ENCODE data around the gene C2orf15.

DNA sequence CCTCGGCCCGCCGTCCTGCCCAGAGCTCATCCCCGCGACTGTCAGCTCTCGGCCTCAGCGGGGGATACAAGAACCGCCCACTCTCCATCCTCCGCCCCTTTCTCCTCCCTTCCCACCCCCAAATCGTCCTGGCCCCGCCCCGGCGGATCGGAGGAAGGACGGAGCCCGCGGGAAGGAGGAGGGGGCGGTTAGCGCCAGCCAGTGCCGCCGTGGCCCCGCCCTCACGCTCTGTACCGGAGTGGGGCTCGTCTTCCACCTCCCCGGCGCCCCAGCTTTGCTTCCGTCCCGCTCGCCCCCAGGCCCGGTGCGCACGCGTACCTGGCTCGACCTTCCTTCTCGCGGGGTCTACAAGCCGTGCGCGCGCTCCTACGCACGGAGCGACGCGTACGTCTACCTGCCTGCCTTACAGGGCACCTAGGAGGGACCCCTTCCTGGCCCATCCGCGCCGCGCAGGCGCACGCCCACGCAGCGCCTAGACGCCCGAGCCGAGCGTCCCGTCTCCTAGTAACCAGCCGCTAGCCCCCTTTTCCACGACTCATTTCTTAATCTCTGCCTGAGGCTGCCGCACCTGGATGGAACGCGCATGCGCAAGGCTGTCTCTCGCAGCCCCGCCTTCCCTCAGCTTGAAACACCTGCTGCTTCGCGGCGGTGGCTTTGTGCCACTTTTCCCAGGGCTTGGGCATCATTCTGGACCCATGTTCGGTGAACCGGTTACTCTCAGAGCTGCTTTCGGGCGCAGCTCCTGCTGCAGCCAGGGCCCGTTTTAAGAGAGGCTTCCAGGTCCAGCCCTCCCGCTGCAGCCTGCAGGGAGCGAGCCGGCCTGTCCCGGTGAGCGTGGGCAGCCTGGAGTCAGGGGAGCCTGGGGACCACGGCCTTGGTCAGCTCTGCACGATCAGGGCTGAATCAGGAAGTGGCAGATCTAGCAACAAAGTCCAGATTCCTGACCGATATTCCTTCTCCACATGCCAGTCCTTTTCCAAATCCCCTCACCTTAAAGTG is at the start of gene C2orf15:
- TF ChIP-seq POLR2A (IDR thresholded peaks at IDR 0.05; ENCODE audit: low read depth, low read length): peak; percentile 80; the same call in 1 of the 2 replicates
- TF ChIP-seq TAF1 (IDR thresholded peaks at IDR 0.05; ENCODE audit: borderline replicate concordance, low read depth, low read length): 0 out of 2 replicates have a peak, but pooled peaks have one; percentile 49
